ENCODE data around the gene VPS37B.

DNA sequence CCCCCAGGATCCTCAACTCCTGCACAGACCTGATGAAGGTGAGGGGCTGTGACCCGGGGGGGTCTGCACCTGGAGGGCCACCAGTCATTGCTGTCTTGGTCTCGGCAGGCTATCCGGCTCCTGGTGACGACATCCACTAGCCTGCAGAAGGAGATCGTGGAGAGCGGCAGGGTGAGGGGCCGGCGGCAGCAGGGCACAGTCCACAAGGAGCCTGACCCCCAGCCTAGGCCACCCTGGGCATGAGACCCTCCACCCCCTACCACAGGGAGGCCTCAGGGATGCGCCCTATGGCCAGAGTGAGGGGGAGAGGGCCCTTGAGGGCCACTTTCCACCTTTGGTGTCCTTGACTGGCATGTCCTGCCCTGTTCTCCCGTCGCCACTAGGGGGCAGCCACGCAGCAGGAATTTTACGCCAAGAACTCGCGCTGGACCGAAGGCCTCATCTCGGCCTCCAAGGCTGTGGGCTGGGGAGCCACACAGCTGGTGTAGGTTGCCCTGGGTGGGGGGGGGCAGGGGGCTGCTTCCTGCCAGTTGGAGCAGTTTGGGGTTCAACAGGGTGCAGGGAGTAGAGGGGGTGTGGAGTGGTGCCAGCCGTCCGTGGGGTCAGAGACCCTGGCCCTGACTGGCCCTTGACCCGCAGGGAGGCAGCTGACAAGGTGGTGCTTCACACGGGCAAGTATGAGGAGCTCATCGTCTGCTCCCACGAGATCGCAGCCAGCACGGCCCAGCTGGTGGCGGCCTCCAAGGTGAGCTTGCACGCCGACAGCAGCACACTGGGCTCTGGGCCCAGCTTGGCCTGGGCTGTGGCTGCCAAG, 35.7 kb downstream of the VPS37B start:
- TF ChIP-seq, protein P1, sequence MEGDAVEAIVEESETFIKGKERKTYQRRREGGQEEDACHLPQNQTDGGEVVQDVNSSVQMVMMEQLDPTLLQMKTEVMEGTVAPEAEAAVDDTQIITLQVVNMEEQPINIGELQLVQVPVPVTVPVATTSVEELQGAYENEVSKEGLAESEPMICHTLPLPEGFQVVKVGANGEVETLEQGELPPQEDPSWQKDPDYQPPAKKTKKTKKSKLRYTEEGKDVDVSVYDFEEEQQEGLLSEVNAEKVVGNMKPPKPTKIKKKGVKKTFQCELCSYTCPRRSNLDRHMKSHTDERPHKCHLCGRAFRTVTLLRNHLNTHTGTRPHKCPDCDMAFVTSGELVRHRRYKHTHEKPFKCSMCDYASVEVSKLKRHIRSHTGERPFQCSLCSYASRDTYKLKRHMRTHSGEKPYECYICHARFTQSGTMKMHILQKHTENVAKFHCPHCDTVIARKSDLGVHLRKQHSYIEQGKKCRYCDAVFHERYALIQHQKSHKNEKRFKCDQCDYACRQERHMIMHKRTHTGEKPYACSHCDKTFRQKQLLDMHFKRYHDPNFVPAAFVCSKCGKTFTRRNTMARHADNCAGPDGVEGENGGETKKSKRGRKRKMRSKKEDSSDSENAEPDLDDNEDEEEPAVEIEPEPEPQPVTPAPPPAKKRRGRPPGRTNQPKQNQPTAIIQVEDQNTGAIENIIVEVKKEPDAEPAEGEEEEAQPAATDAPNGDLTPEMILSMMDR (IDR thresholded peaks at IDR 0.05) = peak; percentile 92 to 98 (median 96)
- peak in 1 of 2 donors; percentile 31 for TF ChIP-seq EP300 (IDR thresholded peaks at IDR 0.05)
- no peak for TF ChIP-seq POLR2A (IDR thresholded peaks at IDR 0.05)
